ENCODE measurements around the gene SLC23A3.

DNA sequence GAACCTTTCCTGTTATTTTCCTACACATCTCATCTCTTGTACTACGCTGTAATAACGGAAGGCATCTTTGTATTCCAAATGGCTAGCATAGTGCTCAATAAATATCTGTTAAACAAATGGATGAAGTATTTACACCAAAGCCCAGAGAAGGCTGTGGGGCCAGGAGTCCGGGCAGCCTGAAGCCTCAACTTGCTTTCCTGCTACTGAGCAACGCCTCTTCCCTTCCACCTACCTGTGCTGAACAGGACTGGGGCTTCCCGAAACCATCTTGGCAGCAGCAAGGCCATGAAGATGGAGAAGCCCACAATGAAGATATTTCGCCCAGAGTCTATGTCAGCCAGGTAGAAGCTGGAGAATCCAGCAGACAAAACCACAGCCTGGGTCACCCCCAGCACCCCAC, 6.7 kb downstream of the SLC23A3 start:
- TF ChIP-seq ATF6 (CRISPR knock-in tag; IDR thresholded peaks at IDR 0.05) = no peak
- TF ChIP-seq, protein P1, sequence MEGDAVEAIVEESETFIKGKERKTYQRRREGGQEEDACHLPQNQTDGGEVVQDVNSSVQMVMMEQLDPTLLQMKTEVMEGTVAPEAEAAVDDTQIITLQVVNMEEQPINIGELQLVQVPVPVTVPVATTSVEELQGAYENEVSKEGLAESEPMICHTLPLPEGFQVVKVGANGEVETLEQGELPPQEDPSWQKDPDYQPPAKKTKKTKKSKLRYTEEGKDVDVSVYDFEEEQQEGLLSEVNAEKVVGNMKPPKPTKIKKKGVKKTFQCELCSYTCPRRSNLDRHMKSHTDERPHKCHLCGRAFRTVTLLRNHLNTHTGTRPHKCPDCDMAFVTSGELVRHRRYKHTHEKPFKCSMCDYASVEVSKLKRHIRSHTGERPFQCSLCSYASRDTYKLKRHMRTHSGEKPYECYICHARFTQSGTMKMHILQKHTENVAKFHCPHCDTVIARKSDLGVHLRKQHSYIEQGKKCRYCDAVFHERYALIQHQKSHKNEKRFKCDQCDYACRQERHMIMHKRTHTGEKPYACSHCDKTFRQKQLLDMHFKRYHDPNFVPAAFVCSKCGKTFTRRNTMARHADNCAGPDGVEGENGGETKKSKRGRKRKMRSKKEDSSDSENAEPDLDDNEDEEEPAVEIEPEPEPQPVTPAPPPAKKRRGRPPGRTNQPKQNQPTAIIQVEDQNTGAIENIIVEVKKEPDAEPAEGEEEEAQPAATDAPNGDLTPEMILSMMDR (IDR thresholded peaks at IDR 0.05) = no peak
- no peak for TF ChIP-seq FOXK1 (CRISPR knock-in tag; IDR thresholded peaks at IDR 0.05)
- no peak for TF ChIP-seq GABPB1 (CRISPR knock-in tag; IDR thresholded peaks at IDR 0.05)
- TF ChIP-seq ZNF138 (CRISPR knock-in tag; conservative IDR thresholded peaks at IDR 0.05) = no peak
- no peak for TF ChIP-seq ELF4 (CRISPR knock-in tag; IDR thresholded peaks at IDR 0.05; ENCODE audit: low read depth)
- TF ChIP-seq NFYB (CRISPR knock-in tag; conservative IDR thresholded peaks at IDR 0.05; ENCODE audit: low read depth) = no peak
